Measurements from ENCODE around the gene POLH.
A peak's percentile ranks its signal among the peaks of the same experiment; 100 is the strongest.
"Not testable (repeated sequence)": the region's sequence is repeated elsewhere in the genome, so short reads cannot be mapped to it uniquely, and the experiment has no call there.

POLH gene

DNA sequence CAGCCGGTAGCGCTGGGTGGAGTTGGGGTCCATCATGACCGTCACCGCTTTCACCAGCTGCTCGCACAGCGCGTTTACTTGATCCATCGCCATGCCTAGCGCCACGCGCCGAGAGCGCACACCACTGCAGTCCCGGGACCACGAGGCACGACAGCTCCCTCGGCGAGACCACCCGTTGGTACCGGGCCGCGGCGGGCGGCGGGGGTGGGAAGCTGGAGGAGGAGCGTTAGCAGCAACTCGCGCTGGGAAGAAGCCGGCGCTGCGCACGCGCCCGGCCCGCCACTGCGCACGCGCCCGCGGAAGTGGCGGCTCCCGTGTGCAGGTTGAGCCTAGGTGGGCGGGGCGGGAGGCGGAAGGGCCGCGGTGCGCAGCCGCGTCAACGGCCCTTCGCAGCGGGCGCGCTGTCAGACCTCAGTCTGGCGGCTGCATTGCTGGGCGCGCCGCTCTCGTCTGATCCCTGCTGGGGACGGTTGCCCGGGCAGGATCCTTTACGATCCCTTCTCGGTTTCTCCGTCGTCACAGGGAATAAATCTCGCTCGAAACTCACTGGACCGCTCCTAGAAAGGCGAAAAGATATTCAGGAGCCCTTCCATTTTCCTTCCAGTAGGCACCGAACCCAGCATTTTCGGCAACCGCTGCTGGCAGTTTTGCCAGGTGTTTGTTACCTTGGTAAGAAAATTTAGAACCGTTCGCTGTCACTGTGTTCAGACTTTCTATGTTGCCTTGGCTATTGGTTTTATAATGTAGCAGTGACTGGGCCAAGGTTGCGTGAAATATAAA is at the start of gene POLH, which contains the start of gene XPO5:
Gene POLH (plus strand): TSS at position 414 of the 780 bp plus-strand sequence. CDS start 6,135 bp downstream, outside the sequence.
Gene XPO5 (minus strand): TSS at position 267 of the 780 bp plus-strand sequence. CDS start 174 bp downstream, at position 93.
- peak; percentile 84 to 86 for DNase-seq

- DNase-seq = no peak
Measured at GRCh38 chr6:43532201-43532600, 43.8 kb upstream of the POLH start.

- not testable (repeated sequence) for DNase-seq
Measured at GRCh38 chr6:43538986-43539385, 37.0 kb upstream of the POLH start.

DNA sequence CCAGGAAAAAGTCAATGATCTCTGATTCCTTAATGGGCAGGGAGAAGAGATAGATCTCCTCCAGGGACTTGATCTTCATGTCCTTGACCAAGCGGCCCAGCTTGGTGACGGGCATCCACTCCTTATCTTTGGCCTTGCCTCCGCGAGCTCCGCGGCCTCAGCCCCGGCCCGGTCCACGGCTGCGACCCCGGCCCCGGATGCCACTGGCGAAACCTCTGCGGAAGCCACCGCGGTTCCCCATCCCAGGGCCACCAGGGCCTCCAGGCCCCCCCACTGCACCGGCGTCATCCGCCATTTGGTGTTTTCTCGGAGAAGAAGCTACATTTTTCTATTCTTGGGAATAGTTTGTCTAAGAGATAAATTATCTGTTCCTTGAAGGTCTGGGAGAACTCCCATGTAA is 36.6 kb upstream of the POLH start:
- not testable (repeated sequence) for DNase-seq

DNA sequence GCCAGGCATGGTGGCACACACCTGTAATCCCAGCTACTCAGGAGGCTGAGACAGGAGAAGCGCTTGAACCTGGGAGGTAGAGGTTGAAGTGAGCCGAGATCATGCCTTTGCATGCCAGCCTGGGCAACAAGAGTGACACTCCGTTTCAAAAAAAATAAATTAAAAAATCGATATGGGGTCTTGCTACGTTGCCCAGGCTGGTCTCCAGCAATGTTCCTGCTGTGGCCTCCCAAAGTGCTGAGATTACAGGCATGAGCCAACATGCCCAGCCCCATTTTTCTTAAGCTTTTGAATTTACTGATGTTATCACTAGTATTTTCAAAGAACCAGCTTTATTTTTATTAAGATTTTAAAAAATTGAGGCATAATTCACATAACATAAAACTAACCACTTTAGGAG is 35.5 kb upstream of the POLH start:
- no peak for DNase-seq

DNA sequence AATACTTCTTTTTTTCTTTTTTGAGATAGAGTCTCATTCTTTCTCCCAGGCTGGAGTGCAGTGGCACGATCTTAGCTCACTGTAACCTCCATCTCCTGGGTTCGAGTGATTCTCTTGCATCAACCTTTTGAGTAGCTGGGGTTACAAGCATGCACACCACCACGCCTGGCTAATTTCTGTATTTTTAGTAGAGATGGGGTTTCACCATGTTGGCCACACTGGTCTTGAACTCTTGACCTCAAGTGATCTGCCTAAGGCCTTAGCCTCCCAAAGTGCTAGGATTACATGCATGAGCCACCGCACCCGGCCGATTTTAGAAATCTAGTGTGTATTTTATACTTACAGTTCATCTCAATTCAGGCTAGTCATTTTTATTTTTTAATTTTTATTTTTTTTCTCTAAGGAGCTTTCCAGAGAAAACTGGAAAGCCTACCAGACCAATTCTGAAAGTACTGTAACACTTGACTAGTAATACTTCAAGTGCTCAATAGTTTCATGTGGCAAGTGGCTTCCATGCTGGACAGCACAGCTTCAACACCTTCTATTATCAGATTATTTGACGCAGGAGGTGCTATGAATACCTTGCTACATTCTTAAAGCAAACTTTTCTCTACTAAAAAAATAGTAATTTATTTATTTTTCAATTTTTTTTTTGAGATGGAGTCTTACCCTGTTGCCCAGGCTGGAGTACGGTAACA is 34.1 kb upstream of the POLH start:
- no peak for DNase-seq

DNA sequence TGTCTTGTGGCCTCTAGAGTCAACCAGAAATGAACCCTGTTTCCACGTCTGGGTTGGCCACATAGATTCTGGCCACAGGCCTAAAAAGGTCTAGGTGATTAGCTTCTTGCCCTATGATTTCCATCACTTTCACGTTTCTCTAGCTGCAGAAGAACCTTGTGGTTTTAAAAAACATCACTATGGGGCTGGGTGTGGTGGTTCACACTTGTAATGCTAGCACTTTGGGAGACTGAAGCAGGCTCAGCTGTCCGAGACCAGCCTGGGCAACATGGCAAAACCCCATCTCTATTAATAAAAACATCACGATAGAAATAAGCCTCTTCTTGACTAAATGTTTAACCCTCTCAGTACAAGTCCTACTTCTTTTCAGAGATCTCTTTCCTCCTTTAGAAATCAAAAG is 31.5 kb upstream of the POLH start:
- no peak for DNase-seq

GRCh38 chr6:43547222-43547621 is 28.8 kb upstream of the POLH start:
- no peak for DNase-seq

- not testable (repeated sequence) for DNase-seq
Measured at GRCh38 chr6:43557620-43558019, 18.4 kb upstream of the POLH start.

- DNase-seq = no peak
Measured at GRCh38 chr6:43559328-43559727, 16.7 kb upstream of the POLH start.

DNA sequence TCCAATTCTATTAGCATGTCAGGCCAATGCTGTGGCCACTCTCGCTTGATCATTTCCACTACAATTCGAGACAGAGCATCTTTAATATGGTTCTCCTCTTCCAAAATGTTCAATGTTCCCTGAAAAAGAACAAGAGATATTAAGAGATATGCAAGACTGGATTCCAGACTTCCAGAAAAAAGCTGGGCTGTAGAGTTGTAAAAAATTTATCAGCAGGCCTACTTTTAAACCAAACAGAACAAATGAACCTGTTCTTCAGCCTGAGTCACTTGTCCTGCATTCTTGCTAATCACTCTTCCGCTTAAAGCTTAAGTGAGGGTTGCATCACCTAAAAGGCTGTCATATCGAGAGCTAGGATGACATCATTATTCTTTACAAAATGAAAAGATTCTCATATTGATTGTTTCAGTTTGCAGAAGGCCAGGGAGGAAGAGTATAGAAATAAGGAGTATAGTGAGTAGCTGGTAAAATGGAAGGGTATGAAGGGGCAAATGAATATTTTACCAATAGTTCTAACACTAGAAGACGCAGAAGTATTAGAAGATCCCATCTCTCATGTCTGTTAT is 5.0 kb upstream of the POLH start:
- no peak for DNase-seq

- DNase-seq = no peak
Measured at GRCh38 chr6:43572015-43572414, 4.0 kb upstream of the POLH start.

GRCh38 chr6:43575105-43575771 is 747 bp upstream of the POLH start:
- no peak for DNase-seq

DNA sequence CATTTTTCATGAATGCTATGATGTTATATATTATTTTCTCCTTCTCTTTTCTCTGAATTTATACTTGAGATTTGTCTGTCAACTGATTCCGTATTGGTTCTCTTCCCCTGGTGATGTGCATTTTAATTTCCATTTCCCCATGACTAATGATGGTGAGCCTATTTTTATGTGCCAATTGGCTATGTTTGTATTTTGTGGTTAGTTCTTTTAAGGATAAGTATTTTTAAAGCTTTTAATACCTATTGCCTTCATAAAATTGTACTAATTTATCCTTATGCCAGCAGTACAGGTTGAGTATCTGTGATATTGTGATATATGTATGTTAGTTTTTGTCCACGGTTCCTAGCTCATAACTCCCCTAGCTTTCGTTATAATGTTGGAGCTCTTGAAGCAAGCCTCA is 2.8 kb downstream of the POLH start:
- no peak for DNase-seq

DNA sequence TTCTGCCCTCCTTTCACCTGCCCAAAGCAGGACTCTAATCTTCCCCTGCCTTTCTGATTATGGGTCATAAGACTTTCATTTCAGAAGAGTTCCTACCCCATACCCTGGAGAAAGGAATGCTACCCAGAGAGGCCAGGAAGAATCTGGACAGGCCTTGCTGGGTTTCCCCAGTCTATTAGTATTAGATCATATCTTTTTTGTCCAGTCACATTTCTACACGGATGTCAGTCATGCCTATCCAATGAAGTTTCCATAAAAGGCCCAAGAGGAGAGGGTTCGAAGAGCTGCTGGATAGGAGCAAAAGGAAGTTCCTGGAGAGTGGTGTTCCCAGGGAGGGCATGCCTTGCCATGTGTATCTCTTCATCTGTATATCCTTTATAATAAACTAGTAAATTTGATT is 3.2 kb downstream of the POLH start:
- DNase-seq = no peak

- DNase-seq = no peak
Measured at GRCh38 chr6:43582911-43583310, 6.9 kb downstream of the POLH start.

GRCh38 chr6:43584892-43585570 is 9.0 kb downstream of the POLH start:
- peak in 1 of 2 experiments; percentile 6 for DNase-seq

DNA sequence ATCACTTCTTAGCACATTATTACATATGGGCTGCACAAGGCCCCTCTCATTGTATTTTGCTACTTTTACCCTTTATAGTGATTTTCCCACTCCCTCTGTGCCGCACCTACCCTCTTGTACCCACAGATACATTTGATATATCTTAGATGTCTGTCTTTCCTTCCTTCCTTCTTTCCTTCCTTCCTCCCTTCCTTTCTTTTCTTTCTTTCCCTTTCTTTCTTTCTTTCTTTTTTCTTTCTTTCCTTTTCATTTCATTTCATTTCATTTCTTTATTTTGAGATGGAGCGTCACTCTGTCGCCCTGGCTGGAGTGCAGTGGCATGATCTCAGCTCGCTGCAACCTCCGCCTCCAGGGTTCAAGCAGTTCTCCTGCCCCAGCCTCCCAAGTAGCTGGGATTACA is 12.2 kb downstream of the POLH start:
- DNase-seq = no peak

DNA sequence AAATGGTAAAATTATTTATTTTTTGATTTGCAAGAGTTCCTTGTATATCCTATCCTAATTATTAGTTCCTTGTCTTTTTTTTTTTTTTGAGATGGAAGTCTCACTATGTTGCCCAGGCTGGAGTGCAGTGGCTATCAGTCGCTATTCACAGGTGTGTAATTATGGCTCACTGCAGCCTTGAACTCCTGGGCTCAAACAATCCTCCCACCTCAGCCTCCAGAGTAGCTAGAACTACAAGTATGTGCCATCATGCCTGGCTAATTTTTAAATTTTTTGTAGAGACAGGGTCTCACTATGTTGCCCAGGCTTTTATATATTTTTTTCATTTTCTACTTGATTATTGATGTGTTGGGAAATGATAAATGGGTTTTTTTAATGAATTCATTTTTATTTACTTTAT is 13.6 kb downstream of the POLH start:
- DNase-seq = not testable (repeated sequence)

GRCh38 chr6:43593938-43594337 is 18.0 kb downstream of the POLH start:
- no peak for DNase-seq

- DNase-seq = no peak
Measured at GRCh38 chr6:43600595-43600994, 24.6 kb downstream of the POLH start.

- no peak for DNase-seq
Measured at GRCh38 chr6:43604174-43604573, 28.2 kb downstream of the POLH start.

GRCh38 chr6:43606019-43606418 is 30.0 kb downstream of the POLH start:
- DNase-seq = no peak
